ENCODE measurements around the gene CDCP1. TPM values are rescaled to one million over a fixed set of nuclear protein-coding genes. Genes with fewer than 3 reads are reported as not detected.

CDCP1 gene, protein sequence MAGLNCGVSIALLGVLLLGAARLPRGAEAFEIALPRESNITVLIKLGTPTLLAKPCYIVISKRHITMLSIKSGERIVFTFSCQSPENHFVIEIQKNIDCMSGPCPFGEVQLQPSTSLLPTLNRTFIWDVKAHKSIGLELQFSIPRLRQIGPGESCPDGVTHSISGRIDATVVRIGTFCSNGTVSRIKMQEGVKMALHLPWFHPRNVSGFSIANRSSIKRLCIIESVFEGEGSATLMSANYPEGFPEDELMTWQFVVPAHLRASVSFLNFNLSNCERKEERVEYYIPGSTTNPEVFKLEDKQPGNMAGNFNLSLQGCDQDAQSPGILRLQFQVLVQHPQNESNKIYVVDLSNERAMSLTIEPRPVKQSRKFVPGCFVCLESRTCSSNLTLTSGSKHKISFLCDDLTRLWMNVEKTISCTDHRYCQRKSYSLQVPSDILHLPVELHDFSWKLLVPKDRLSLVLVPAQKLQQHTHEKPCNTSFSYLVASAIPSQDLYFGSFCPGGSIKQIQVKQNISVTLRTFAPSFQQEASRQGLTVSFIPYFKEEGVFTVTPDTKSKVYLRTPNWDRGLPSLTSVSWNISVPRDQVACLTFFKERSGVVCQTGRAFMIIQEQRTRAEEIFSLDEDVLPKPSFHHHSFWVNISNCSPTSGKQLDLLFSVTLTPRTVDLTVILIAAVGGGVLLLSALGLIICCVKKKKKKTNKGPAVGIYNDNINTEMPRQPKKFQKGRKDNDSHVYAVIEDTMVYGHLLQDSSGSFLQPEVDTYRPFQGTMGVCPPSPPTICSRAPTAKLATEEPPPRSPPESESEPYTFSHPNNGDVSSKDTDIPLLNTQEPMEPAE
- total RNA-seq (under 1 TPM; 0.44 to 0.99 TPM), polyA plus RNA-seq (ENCODE audit: insufficient read length in 2 of 2) (under 1 TPM; 0.45 to 0.46 TPM)
- long read RNA-seq, donor 1: 0 reads
- long read RNA-seq, donor 2: 0 reads
- long read RNA-seq, donor 3: 0 reads
- long read RNA-seq, donor 4: 0 reads

DNA sequence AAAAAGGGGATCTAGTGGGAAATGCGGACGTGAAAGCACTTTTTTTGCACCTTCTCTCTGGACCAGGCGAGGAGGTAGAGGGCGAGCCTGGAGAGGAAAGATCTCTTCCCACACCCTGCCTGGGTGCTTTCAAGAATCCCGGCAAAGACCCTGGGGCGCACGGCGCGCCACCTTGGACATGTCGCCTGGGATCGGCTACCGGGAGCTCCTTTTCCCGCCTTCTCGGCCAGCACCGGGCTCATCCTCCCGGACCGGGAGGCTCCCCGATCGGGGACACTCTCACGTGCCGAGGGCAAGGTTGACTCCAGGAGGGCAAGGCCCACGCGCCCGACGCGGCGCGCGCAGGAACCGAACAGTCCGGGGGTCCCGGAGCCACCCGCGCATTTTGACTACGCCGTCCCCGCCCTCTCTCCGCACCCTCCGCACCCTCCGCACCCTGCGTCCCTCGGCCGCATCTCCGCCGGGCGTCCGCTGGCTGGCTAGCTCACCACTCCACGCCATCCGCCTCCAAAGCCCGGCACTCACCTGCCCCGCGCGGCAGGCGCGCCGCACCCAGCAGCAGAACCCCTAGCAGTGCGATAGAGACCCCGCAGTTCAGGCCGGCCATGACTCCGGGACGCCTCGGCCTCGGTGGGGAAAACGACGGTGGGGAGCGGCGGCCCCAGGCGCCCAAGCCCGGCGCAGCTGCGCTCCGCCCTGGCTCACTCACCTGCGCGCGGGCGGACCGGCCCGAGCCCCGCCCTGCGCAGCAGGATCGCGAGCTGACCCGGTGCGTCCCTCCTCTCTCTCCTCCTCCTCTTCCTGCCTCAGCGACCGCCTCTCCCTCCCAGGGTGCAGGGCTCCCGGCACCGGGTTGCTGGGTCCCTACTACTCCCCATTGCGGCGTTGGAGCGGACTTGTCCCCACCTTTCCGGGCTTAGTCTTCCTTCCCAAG is at the start of gene CDCP1:
Gene CDCP1, minus strand, starts transcription at position 698 of the 934 bp plus-strand sequence. Its CDS starts 91 bp downstream, at position 607.
- DNase-seq (ENCODE audit: low read depth in 4 of 6, low spot score in 6 of 6): peak in 1 of 6 donors; percentile 9
- peaks cover 47% of the 10 kb centered on the region for H3K27me3 ChIP-seq (ENCODE audit: control insufficient read depth, insufficient read depth, low read length)
- H3K27ac ChIP-seq (ENCODE audit: low read depth, low read length): no peak within 1 kb of the TSS
- under 1% methylated on average over 92 of the region's 92 CpGs for WGBS (ENCODE audit: insufficient coverage)
- no peaks in the 10 kb centered on the region for H3K36me3 ChIP-seq (ENCODE audit: control insufficient read depth, insufficient read depth, low read length)
- peaks cover 14% of the 10 kb centered on the region for H3K4me1 ChIP-seq (ENCODE audit: control insufficient read depth, insufficient read depth, low read length)
- peaks cover 2% of the 10 kb centered on the region for H3K9me3 ChIP-seq (ENCODE audit: control insufficient read depth, insufficient read depth, low read length)
- peak within 1 kb of the TSS; percentile 7 for H3K4me3 ChIP-seq (ENCODE audit: low read depth, low read length)

DNA sequence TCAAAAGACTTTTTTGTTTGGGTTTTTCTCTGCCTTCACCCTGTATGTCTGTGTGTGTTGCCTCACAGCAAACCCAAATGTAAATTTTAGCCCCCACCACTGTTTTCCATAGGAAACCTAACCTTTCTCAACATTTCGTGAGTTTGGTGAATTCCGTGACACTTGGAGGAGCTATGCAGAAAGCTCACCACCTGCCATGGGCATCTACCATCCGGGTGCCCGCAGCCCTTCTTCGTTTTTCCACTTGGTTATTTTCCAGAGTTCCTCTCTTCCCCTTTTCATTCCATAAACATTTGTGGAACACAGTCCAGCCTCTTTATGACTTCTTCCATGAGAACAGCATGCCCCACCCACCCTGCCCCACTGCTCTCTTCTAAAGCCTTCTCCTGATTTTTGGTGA is 48.6 kb upstream of the CDCP1 start:
- H3K27ac ChIP-seq (ENCODE audit: low read depth, low read length): no peak overlapping the region
- no peak for DNase-seq (ENCODE audit: low read depth in 4 of 6, low spot score in 6 of 6)
- no peaks in the 10 kb centered on the region for H3K27me3 ChIP-seq (ENCODE audit: control insufficient read depth, insufficient read depth, low read length)
- H3K4me3 ChIP-seq (ENCODE audit: low read depth, low read length): no peak overlapping the region
- no peaks in the 10 kb centered on the region for H3K4me1 ChIP-seq (ENCODE audit: control insufficient read depth, insufficient read depth, low read length)
- no peaks in the 10 kb centered on the region for H3K36me3 ChIP-seq (ENCODE audit: control insufficient read depth, insufficient read depth, low read length)
- WGBS (ENCODE audit: insufficient coverage): 90% methylated on average over 5 of the region's 5 CpGs
- no peaks in the 10 kb centered on the region for H3K9me3 ChIP-seq (ENCODE audit: control insufficient read depth, insufficient read depth, low read length)

DNA sequence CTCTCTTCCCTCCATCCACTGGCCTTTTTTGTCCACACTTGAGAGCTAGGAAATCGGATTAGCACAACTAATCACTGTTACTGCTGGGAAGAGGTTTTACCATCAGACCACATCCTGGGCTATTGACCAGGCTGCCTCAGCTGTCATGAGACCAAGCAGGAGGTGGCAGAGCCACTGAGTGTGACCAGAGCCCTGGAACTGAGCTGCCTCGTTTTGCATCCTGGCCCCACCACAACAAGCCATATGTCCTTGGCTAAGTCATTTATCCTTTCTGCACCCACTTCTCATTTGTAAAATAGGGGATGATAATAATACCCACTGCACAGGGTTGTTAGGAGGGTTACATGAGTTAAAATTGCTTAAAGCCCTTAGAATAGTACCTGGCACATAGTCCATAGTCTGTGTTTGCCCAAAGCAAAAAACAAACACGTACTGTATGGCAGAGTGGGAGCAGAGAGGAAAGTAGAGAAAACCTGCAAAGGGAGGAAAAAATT is 45.8 kb upstream of the CDCP1 start:
- no peak overlapping the region for H3K4me3 ChIP-seq (ENCODE audit: low read depth, low read length)
- no peaks in the 10 kb centered on the region for H3K9me3 ChIP-seq (ENCODE audit: control insufficient read depth, insufficient read depth, low read length)
- no peaks in the 10 kb centered on the region for H3K4me1 ChIP-seq (ENCODE audit: control insufficient read depth, insufficient read depth, low read length)
- no peak for DNase-seq (ENCODE audit: low read depth in 4 of 6, low spot score in 6 of 6)
- no peaks in the 10 kb centered on the region for H3K36me3 ChIP-seq (ENCODE audit: control insufficient read depth, insufficient read depth, low read length)
- 67% methylated on average over 1 of the region's 3 CpGs for WGBS (ENCODE audit: insufficient coverage)
- no peaks in the 10 kb centered on the region for H3K27me3 ChIP-seq (ENCODE audit: control insufficient read depth, insufficient read depth, low read length)
- H3K27ac ChIP-seq (ENCODE audit: low read depth, low read length): no peak overlapping the region

DNA sequence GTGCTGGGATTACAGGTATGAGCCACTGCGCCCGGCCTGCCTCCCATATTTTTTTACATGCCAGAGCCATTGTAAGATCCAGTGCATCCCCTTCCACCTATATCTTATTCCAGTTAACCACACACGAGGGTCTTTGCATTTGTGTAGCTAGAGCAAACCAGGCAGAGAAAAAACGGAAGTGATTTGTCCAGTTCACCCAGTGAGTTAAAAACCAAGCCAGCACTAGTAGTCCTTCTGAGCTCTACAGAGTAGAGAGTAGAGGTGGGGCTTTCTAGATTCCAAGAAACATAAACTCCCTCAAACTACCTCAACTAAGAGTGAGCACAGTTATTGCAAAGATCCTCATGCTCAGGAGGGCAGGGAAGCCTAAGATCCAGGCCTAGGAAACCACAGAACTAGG is 45.2 kb upstream of the CDCP1 start:
- Histone ChIP-seq H3K27me3 (ENCODE audit: control insufficient read depth, insufficient read depth, low read length) (no peaks in the 10 kb centered on the region), H3K27ac (ENCODE audit: low read depth, low read length) (no peak overlapping the region), H3K4me1 (ENCODE audit: control insufficient read depth, insufficient read depth, low read length) (no peaks in the 10 kb centered on the region), H3K36me3 (ENCODE audit: control insufficient read depth, insufficient read depth, low read length) (no peaks in the 10 kb centered on the region), H3K9me3 (ENCODE audit: control insufficient read depth, insufficient read depth, low read length) (no peaks in the 10 kb centered on the region), H3K4me3 (ENCODE audit: low read depth, low read length) (no peak overlapping the region)
- WGBS (ENCODE audit: insufficient coverage): 100% methylated on average over 2 of the region's 4 CpGs
- DNase-seq (ENCODE audit: low read depth in 4 of 6, low spot score in 6 of 6): no peak

DNA sequence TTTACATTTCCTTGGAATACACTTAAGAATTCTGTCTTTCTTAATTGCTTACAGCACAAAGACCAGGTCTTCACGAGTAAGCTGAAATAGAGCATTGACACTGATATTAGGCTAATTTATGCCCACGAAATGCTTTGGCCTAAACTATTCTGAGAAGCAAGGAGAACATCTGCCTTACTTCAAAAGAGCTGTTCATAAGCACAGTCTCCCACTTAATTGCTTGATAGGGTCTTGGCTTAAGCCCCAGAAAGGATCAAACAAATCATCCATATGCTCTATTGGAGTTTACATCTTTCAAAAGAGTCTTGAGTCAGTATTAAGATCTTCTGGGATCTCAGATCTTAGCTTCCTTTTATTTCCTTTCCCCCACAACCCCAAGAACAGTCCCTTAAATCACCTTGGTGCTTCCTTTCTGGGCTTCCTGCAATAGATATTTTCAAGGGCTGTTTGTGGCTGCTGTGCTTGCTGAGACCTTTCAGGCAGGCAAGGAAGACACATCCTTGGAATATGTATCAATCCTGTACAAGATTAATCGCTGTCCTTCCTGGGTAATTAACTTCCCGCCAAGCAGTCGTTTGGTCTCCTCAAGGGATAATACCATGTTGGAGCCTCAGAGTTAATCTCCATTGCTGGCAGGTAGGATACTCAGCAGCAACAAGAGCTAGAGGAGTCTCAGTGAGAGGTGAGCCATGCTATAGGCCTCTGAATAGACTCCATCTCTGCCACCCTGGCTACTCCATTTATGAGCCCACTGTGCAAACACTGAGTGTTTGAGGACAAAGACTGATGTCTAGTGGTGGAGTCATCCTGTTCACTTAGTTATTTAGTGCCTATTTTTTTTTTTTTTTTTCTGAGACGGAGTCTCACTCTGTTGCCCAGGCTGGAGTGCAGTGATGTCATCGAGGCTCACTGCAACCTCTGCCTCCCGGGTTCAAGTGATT is 42.8 kb upstream of the CDCP1 start:
- H3K27me3 ChIP-seq (ENCODE audit: control insufficient read depth, insufficient read depth, low read length): no peaks in the 10 kb centered on the region
- H3K4me3 ChIP-seq (ENCODE audit: low read depth, low read length): no peak overlapping the region
- H3K27ac ChIP-seq (ENCODE audit: low read depth, low read length): no peak overlapping the region
- WGBS (ENCODE audit: insufficient coverage): 85% methylated on average over 4 of the region's 8 CpGs
- DNase-seq (ENCODE audit: low read depth in 4 of 6, low spot score in 6 of 6): peak in 2 of 6 donors; percentile 32 to 56
- no peaks in the 10 kb centered on the region for H3K4me1 ChIP-seq (ENCODE audit: control insufficient read depth, insufficient read depth, low read length)
- H3K9me3 ChIP-seq (ENCODE audit: control insufficient read depth, insufficient read depth, low read length): no peaks in the 10 kb centered on the region
- no peaks in the 10 kb centered on the region for H3K36me3 ChIP-seq (ENCODE audit: control insufficient read depth, insufficient read depth, low read length)

DNA sequence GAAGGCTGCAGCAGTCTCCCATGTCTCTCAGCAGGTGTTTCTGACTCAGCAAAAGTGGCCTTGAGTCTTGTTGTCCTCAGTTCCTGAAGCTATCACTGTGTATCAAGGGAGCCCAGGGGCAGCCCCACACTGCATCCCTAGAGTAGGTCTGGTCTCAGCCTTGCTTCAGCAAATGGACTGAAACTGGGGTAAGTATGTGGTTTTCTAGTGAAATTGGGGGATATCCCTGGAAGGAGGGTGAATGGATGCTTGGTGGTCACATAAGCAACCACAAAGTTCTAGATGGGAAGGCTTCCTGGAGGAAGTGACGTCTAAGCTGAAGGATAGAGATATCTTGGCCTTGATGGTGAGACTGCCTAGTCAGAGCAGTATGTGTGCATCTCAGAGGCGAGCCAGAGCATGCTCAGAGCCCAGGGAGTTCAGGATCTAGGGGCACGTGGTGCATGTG is 41.5 kb upstream of the CDCP1 start:
- Histone ChIP-seq H3K27ac (ENCODE audit: low read depth, low read length) (no peak overlapping the region), H3K4me1 (ENCODE audit: control insufficient read depth, insufficient read depth, low read length) (no peaks in the 10 kb centered on the region), H3K27me3 (ENCODE audit: control insufficient read depth, insufficient read depth, low read length) (no peaks in the 10 kb centered on the region), H3K36me3 (ENCODE audit: control insufficient read depth, insufficient read depth, low read length) (no peaks in the 10 kb centered on the region), H3K4me3 (ENCODE audit: low read depth, low read length) (no peak overlapping the region), H3K9me3 (ENCODE audit: control insufficient read depth, insufficient read depth, low read length) (no peaks in the 10 kb centered on the region)
- WGBS (ENCODE audit: insufficient coverage): 78% methylated on average over 3 of the region's 3 CpGs
- DNase-seq (ENCODE audit: low read depth in 4 of 6, low spot score in 6 of 6): no peak

DNA sequence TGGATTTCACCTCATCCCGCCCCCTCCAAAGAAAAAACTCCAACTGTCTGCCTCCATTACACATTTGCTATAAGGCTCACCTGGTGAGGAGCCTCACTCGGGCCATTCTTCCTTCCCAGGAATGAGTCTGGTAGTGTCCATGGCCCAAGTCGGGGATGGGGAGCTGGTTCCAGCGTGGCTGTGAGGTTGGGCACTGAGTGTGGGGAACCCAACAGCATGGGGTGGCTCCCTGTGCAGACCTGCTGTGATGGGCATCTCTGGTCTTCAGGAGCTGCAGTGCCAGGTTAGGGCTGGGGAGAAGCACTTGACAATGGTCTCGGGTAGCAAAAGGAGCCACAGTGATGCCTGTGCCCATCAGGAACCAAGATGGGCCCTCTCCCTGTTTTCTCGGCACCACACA is 40.7 kb upstream of the CDCP1 start:
- no peaks in the 10 kb centered on the region for H3K4me1 ChIP-seq (ENCODE audit: control insufficient read depth, insufficient read depth, low read length)
- WGBS (ENCODE audit: insufficient coverage): 97% methylated on average over 5 of the region's 6 CpGs
- H3K27me3 ChIP-seq (ENCODE audit: control insufficient read depth, insufficient read depth, low read length): no peaks in the 10 kb centered on the region
- DNase-seq (ENCODE audit: low read depth in 4 of 6, low spot score in 6 of 6): no peak
- no peaks in the 10 kb centered on the region for H3K36me3 ChIP-seq (ENCODE audit: control insufficient read depth, insufficient read depth, low read length)
- no peak overlapping the region for H3K27ac ChIP-seq (ENCODE audit: low read depth, low read length)
- H3K9me3 ChIP-seq (ENCODE audit: control insufficient read depth, insufficient read depth, low read length): no peaks in the 10 kb centered on the region
- H3K4me3 ChIP-seq (ENCODE audit: low read depth, low read length): no peak overlapping the region

DNA sequence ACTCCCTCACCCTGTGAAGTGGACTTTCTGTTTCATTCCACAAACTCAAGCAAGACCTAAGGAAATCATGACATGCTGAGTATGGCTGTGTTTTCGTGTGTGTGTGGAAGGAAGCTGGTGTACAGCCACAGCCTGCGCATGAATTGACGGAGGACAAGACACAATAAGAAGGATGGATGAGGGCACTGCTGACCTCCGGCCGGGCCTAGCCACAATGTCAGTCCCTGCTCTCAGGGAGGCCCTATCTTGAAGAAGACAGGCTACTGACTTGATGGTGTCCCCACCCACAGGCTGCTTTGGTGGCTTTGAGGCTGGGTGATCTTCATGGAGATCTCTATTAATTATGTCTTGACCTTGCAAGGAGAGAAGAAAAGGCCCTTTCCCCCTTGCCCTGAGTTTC is 39.3 kb upstream of the CDCP1 start:
- DNase-seq (ENCODE audit: low read depth in 4 of 6, low spot score in 6 of 6): no peak
- 89% methylated on average over 5 of the region's 5 CpGs for WGBS (ENCODE audit: insufficient coverage)

More for the DNA sequence above, 39.3 kb upstream of the CDCP1 start:
- Histone ChIP-seq H3K27me3 (ENCODE audit: control insufficient read depth, insufficient read depth, low read length) (no peaks in the 10 kb centered on the region), H3K27ac (ENCODE audit: low read depth, low read length) (no peak overlapping the region), H3K4me3 (ENCODE audit: low read depth, low read length) (no peak overlapping the region), H3K9me3 (ENCODE audit: control insufficient read depth, insufficient read depth, low read length) (no peaks in the 10 kb centered on the region), H3K4me1 (ENCODE audit: control insufficient read depth, insufficient read depth, low read length) (no peaks in the 10 kb centered on the region), H3K36me3 (ENCODE audit: control insufficient read depth, insufficient read depth, low read length) (no peaks in the 10 kb centered on the region)

Data from spinal cord (tissue), 10 donors.